ENCODE results near the gene RPP30. TPM values are rescaled to one million over a fixed set of nuclear protein-coding genes. Genes with fewer than 3 reads are reported as not detected.
"Not testable (repeated sequence)": the region's sequence is repeated elsewhere in the genome, so short reads cannot be mapped to it uniquely, and the experiment has no call there.

RPP30 gene
- total RNA-seq, 3 donors from 2014 or later = 31.8 to 48.7 (median 40.3) TPM

GRCh38 chr10:90890347-90890746, 18.6 kb downstream of the RPP30 start:
- H3K4me1 ChIP-seq = no peaks in the 10 kb centered on the region
- H3K36me3 ChIP-seq = peaks cover 3% of the 10 kb centered on the region
- no peak for DNase-seq (ENCODE audit: low spot score in 2 of 2)
- no peak overlapping the region for H3K27ac ChIP-seq
- H3K9me3 ChIP-seq = no peaks in the 10 kb centered on the region
- H3K27me3 ChIP-seq = no peaks in the 10 kb centered on the region
- H3K4me3 ChIP-seq = no peak overlapping the region
- intact Hi-C loops (cut with DNase I; ENCODE audit: low total_unique reads) = no loop called here
- TF ChIP-seq CTCF (IDR thresholded peaks at IDR 0.05) = no peak
- TF ChIP-seq POLR2AphosphoS5 (IDR thresholded peaks at IDR 0.05) = no peak
- TF ChIP-seq POLR2A (IDR thresholded peaks at IDR 0.05) = no peak

- intact Hi-C loops (cut with DNase I; ENCODE audit: low total_unique reads) = no loop called here
- DNase-seq (ENCODE audit: low spot score in 2 of 2) = no peak
- Histone ChIP-seq H3K36me3 (peaks cover 6% of the 10 kb centered on the region), H3K9me3 (no peaks in the 10 kb centered on the region), H3K27ac (no peak overlapping the region), H3K4me3 (no peak overlapping the region), H3K27me3 (no peaks in the 10 kb centered on the region), H3K4me1 (no peaks in the 10 kb centered on the region)
- TF ChIP-seq POLR2AphosphoS5 (IDR thresholded peaks at IDR 0.05) = no peak
- no peak for TF ChIP-seq CTCF (IDR thresholded peaks at IDR 0.05)
Measured at GRCh38 chr10:90893190-90893589, 21.4 kb downstream of the RPP30 start.

- intact Hi-C loops (cut with DNase I; ENCODE audit: low total_unique reads); H3K36me3 ChIP-seq: not testable (repeated sequence)
Measured at GRCh38 chr10:90896916-90897315, 25.1 kb downstream of the RPP30 start.

GRCh38 chr10:90905925-90906324, 34.2 kb downstream of the RPP30 start:
- no peaks in the 10 kb centered on the region for H3K36me3 ChIP-seq
- H3K9me3 ChIP-seq = no peaks in the 10 kb centered on the region
- no peak for DNase-seq (ENCODE audit: low spot score in 2 of 2)
- H3K4me1 ChIP-seq = no peaks in the 10 kb centered on the region
- intact Hi-C loops (cut with DNase I; ENCODE audit: low total_unique reads) = no loop called here
- TF ChIP-seq POLR2A (IDR thresholded peaks at IDR 0.05) = no peak
- no peak for TF ChIP-seq CTCF (IDR thresholded peaks at IDR 0.05)
- no peak for TF ChIP-seq POLR2AphosphoS5 (IDR thresholded peaks at IDR 0.05)
- no peak overlapping the region for H3K4me3 ChIP-seq
- H3K27ac ChIP-seq = no peak overlapping the region
- H3K27me3 ChIP-seq = no peaks in the 10 kb centered on the region

More at GRCh38 chr10:90896916-90897315, 25.1 kb downstream of the RPP30 start:
- H3K4me1 ChIP-seq; H3K27ac ChIP-seq; H3K4me3 ChIP-seq; H3K27me3 ChIP-seq; DNase-seq (ENCODE audit: low spot score in 2 of 2); H3K9me3 ChIP-seq: not testable (repeated sequence)

GRCh38 chr10:90906596-90906995, 34.8 kb downstream of the RPP30 start:
- no peaks in the 10 kb centered on the region for H3K36me3 ChIP-seq
- no peak overlapping the region for H3K27ac ChIP-seq
- no peak for TF ChIP-seq CTCF (IDR thresholded peaks at IDR 0.05)
- DNase-seq (ENCODE audit: low spot score in 2 of 2) = no peak
- intact Hi-C loops (cut with DNase I; ENCODE audit: low total_unique reads) = no loop called here
- no peaks in the 10 kb centered on the region for H3K9me3 ChIP-seq
- no peak overlapping the region for H3K4me3 ChIP-seq
- H3K4me1 ChIP-seq = no peaks in the 10 kb centered on the region
- no peaks in the 10 kb centered on the region for H3K27me3 ChIP-seq
